Mesendoderm (in vitro differentiated cells): ENCODE data around the gene C5orf34.

Experiments
- DNase-seq: peaks from one replicate; pipeline ENCODE4 v3.0.0; 2013
- H2AK5ac ChIP-seq: 2 replicates; pipeline ENCODE4 v1.6.1; 2013; ENCODE audit warnings: low read length, inconsistent platforms
- H2BK120ac ChIP-seq: 2 replicates; pipeline ENCODE4 v1.6.1; 2013; ENCODE audit warnings: low read depth, mild to moderate bottlenecking, low read length, moderate library complexity, mixed read lengths
- H2BK15ac ChIP-seq: replicated peaks from 2 replicates; pipeline ENCODE4 v1.6.1; 2013; ENCODE audit warnings: low read depth, mild to moderate bottlenecking, moderate library complexity
- H2BK5ac ChIP-seq: 2 replicates; pipeline ENCODE4 v1.6.1; 2013; ENCODE audit warnings: low read length, inconsistent platforms
- H3K18ac ChIP-seq: 2 replicates; pipeline ENCODE4 v1.6.1; 2013; ENCODE audit warnings: mild to moderate bottlenecking, low read length, mixed read lengths
- H3K23ac ChIP-seq: one replicate; pipeline ENCODE4 v1.6.1; 2013; ENCODE audit warnings: low read length
- H3K27ac ChIP-seq: 2 replicates; pipeline ENCODE4 v1.5.1; 2013; ENCODE audit warnings: low read depth, mild to moderate bottlenecking, inconsistent platforms, low read length, moderate library complexity
- H3K27me3 ChIP-seq: 2 replicates; pipeline ENCODE4 v1.6.1; 2013; ENCODE audit warnings: low read length, control low read depth, mild to moderate bottlenecking, inconsistent platforms; ENCODE audit not compliant: insufficient read depth, poor library complexity
- H3K36me3 ChIP-seq: 2 replicates; pipeline ENCODE4 v1.6.1; 2013; ENCODE audit warnings: low read length, inconsistent platforms; ENCODE audit not compliant: control insufficient read depth, insufficient read depth
- H3K4ac ChIP-seq: one replicate; pipeline ENCODE4 v1.6.1; 2013; ENCODE audit warnings: low read depth, mild to moderate bottlenecking, low read length, moderate library complexity
- H3K4me1 ChIP-seq: 2 replicates; pipeline ENCODE4 v1.6.1; 2013; ENCODE audit warnings: low read depth, low read length, inconsistent platforms; ENCODE audit not compliant: control insufficient read depth
- H3K4me2 ChIP-seq: 2 replicates; pipeline ENCODE4 v1.6.1; 2013; ENCODE audit warnings: low read length
- H3K4me3 ChIP-seq: 2 replicates; pipeline ENCODE4 v1.5.1; 2013; ENCODE audit warnings: mild to moderate bottlenecking, low read length
- H3K56ac ChIP-seq: one replicate; pipeline ENCODE4 v1.6.1; 2013; ENCODE audit warnings: low read length
- H3K79me1 ChIP-seq: 2 replicates; pipeline ENCODE4 v1.6.1; 2013; ENCODE audit warnings: low read length, inconsistent platforms
- H3K79me2 ChIP-seq: 2 replicates; pipeline ENCODE4 v1.6.1; 2013; ENCODE audit warnings: mild to moderate bottlenecking, low read length; ENCODE audit not compliant: control insufficient read depth, insufficient read depth
- H3K9ac ChIP-seq: 2 replicates; pipeline ENCODE4 v1.6.1; 2013; ENCODE audit warnings: low read length, inconsistent platforms
- H4K5ac ChIP-seq: one replicate; pipeline ENCODE4 v1.6.1; 2013; ENCODE audit warnings: low read length
- H4K8ac ChIP-seq: one replicate; pipeline ENCODE4 v1.6.1; 2013; ENCODE audit warnings: low read depth, mild to moderate bottlenecking, control low read depth, low read length, moderate library complexity
- WGBS: extraction: QIAGEN DNeasy Blood & Tissue Kit; methylation state at CpG from one replicate; pipeline ENCODE4 v1.1.7; 2013; ENCODE audit warnings: low lambda C conversion rate, missing lambda C conversion rate; ENCODE audit not compliant: insufficient coverage; ENCODE audit errors: extremely low coverage; 5-methylcytosine and 5-hydroxymethylcytosine counted together

C5orf34 gene

DNA sequence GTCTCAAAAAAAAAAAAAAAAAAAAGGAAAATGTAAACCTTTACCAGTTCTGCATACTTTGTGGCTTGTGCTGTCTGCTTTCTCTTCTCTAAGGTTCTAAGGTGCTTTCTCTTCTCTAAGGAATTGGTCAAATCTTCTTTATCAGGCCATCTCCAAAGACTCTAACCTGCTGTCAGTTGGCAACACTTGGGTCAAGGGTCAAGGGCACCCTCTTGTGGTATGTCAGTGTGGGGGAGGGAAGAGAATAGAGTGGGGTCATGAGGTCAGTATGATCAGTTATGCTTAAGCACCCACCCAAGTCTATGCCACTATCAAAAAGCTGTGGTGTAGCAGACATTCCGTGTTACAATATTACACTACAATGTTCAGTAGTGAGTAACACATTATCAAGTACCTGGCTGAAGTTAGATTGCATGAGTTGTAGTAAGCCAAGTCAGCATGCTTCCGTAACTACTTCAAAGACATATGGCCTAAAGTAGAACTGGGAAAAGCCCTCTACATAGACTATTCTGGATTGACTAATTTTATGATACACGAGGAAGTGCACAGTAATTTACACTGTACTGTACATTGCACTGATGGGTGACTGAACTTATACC, 77.8 kb downstream of the C5orf34 start:
- H3K4me3 ChIP-seq: no peak overlapping the region
- peaks cover 5% of the 10 kb centered on the region for H3K4me1 ChIP-seq
- no peak overlapping the region for H3K9ac ChIP-seq
- no peak overlapping the region for H2BK5ac ChIP-seq
- WGBS: no CpG with 5 or more reads among the region's 3 CpGs
- H3K27ac ChIP-seq: no peak overlapping the region
- H3K36me3 ChIP-seq: no peaks in the 10 kb centered on the region
- H3K56ac ChIP-seq: no peak overlapping the region
- no peak overlapping the region for H4K8ac ChIP-seq
- H3K4ac ChIP-seq: no peak overlapping the region
- H4K5ac ChIP-seq: no peak overlapping the region
- no peaks in the 10 kb centered on the region for H3K27me3 ChIP-seq
- no peak overlapping the region for H3K4me2 ChIP-seq
- no peak for DNase-seq
- H3K18ac ChIP-seq: no peak overlapping the region
- H3K23ac ChIP-seq: no peak overlapping the region
- no peak overlapping the region for H2BK15ac ChIP-seq
- H3K79me2 ChIP-seq: no peaks in the 10 kb centered on the region
- H3K79me1 ChIP-seq: no peaks in the 10 kb centered on the region
- H2AK5ac ChIP-seq: no peak overlapping the region
- no peak overlapping the region for H2BK120ac ChIP-seq
